Testis (tissue), 2 donors: Measurements from ENCODE around the gene COL12A1.

Source experiments
- POLR2A ChIP-seq: fragments of 450-650 bp; IDR thresholded peaks from one replicate; pipeline ENCODE4 v1.6.1; 2017; ENCODE audit warnings: antibody characterized with exemption, mild to moderate bottlenecking, moderate library complexity
- TF ChIP-seq, protein P1 (sequence below), 3 experiments: fragments of 450-650 bp in 2 of 3; fragments of 200-600 bp in 1 of 3; sonication (generic) in 1 of 3; IDR thresholded peaks; one replicate each; pipeline ENCODE4 v1.5.1; 2016 to 2019; ENCODE audit warnings: antibody characterized with exemption in 3 of 3, mild to moderate bottlenecking in 2 of 3, moderate library complexity in 1 of 3

DNA sequence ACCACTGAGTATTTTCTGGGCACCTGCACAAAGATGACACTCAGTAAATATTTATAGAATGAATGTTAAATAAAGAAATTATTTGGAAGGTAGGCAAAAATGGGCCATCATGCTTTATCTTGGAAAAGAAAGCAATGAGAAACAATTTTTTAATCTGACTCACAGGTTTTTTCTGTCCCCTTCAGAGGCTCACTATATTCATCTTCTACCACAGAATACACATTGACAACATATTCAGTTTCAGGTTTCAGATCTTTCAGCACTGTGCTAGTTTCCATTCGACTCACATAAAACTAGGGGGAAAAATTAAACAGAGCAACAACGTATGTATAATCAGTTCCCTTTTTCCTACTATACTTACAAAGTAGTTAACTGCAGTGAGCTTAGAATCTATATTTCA is 58.3 kb downstream of the COL12A1 start:
- TF ChIP-seq, protein P1, sequence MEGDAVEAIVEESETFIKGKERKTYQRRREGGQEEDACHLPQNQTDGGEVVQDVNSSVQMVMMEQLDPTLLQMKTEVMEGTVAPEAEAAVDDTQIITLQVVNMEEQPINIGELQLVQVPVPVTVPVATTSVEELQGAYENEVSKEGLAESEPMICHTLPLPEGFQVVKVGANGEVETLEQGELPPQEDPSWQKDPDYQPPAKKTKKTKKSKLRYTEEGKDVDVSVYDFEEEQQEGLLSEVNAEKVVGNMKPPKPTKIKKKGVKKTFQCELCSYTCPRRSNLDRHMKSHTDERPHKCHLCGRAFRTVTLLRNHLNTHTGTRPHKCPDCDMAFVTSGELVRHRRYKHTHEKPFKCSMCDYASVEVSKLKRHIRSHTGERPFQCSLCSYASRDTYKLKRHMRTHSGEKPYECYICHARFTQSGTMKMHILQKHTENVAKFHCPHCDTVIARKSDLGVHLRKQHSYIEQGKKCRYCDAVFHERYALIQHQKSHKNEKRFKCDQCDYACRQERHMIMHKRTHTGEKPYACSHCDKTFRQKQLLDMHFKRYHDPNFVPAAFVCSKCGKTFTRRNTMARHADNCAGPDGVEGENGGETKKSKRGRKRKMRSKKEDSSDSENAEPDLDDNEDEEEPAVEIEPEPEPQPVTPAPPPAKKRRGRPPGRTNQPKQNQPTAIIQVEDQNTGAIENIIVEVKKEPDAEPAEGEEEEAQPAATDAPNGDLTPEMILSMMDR (IDR thresholded peaks at IDR 0.05): no peak
- TF ChIP-seq POLR2A: no peak
